ENCODE data around the gene RAB36.

- TF ChIP-seq EZH2 (IDR thresholded peaks at IDR 0.05; ENCODE audit: low read length, unreplicated experiment) (no peak), CTCF (conservative IDR thresholded peaks at IDR 0.05; ENCODE audit: low read depth, low read length) (no peak), EZH2phosphoT487 (IDR thresholded peaks at IDR 0.05; ENCODE audit: borderline replicate concordance, low read length) (no peak)
Measured at GRCh38 chr22:23138584-23139435, 6.5 kb upstream of the RAB36 start.

Data from PC-3 (cell line).